ENCODE results near the gene TRIB2.

DNA sequence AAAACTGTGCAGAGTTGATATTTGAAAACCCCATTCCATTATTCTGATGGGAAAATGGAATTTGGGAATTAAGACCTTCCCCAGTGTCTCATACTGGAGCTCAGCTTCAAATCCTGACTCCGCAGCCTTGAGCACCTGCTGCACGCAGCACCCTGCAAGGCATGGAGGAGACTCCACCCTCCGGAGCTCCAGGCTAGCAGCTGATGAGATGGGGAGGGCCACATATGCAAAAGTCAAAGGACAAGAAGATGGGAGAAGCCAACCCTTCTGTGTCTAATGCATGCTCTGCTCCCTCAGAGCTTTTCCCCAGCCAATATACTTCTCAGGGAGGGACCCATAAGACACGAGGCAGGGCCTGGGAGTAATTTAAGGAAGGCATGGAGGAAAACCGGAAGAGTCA lies 34.7 kb upstream of the TRIB2 start:
- TF ChIP-seq, protein P1, sequence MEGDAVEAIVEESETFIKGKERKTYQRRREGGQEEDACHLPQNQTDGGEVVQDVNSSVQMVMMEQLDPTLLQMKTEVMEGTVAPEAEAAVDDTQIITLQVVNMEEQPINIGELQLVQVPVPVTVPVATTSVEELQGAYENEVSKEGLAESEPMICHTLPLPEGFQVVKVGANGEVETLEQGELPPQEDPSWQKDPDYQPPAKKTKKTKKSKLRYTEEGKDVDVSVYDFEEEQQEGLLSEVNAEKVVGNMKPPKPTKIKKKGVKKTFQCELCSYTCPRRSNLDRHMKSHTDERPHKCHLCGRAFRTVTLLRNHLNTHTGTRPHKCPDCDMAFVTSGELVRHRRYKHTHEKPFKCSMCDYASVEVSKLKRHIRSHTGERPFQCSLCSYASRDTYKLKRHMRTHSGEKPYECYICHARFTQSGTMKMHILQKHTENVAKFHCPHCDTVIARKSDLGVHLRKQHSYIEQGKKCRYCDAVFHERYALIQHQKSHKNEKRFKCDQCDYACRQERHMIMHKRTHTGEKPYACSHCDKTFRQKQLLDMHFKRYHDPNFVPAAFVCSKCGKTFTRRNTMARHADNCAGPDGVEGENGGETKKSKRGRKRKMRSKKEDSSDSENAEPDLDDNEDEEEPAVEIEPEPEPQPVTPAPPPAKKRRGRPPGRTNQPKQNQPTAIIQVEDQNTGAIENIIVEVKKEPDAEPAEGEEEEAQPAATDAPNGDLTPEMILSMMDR (IDR thresholded peaks at IDR 0.05): no peak
- TF ChIP-seq POLR2A (IDR thresholded peaks at IDR 0.05) (no peak), POLR2AphosphoS5 (IDR thresholded peaks at IDR 0.05) (no peak)
